RPMI8226 (cell line): ENCODE measurements around the gene MERTK.
"Not testable (repeated sequence)": the region's sequence is repeated elsewhere in the genome, so short reads cannot be mapped to it uniquely, and the experiment has no call there.

Experiments
- DNase-seq: peaks from one replicate; pipeline ENCODE4 v3.0.0-alpha.2; 2015

Gene MERTK

GRCh38 chr2:111897924-111898702, at the start of gene MERTK:
Gene MERTK (plus strand): TSS chr2:111898607. CDS start chr2:111898736, 129 bp downstream.
- DNase-seq, result peak; percentile 89

GRCh38 chr2:111850646-111851045, 47.8 kb upstream of the MERTK start:
- DNase-seq, result peak; percentile 11

- not testable (repeated sequence) for DNase-seq
Observed at GRCh38 chr2:111852544-111852943, 45.9 kb upstream of the MERTK start.

GRCh38 chr2:111860005-111860404, 38.4 kb upstream of the MERTK start:
- not testable (repeated sequence) for DNase-seq

- not testable (repeated sequence) for DNase-seq
Observed at GRCh38 chr2:111865124-111865523, 33.3 kb upstream of the MERTK start.

- not testable (repeated sequence) for DNase-seq
Observed at GRCh38 chr2:111872806-111873205, 25.6 kb upstream of the MERTK start.

GRCh38 chr2:111883661-111884591, 14.5 kb upstream of the MERTK start, which contains the start of gene ANAPC1:
Gene ANAPC1 (minus strand): TSS chr2:111884193. CDS start chr2:111880825, 3,368 bp downstream.
- peak; percentile 91 for DNase-seq

GRCh38 chr2:111884592-111884964, 13.8 kb upstream of the MERTK start:
- no peak for DNase-seq

GRCh38 chr2:111896024-111896423, 2.4 kb upstream of the MERTK start:
- no peak for DNase-seq

GRCh38 chr2:111896576-111896975, 1.8 kb upstream of the MERTK start:
- DNase-seq, result peak; percentile 27

GRCh38 chr2:111897630-111897923, 830 bp upstream of the MERTK start:
- no peak for DNase-seq

GRCh38 chr2:111898703-111899514, 502 bp downstream of the MERTK start:
- peak; percentile 39 for DNase-seq

- peak; percentile 55 for DNase-seq
Observed at GRCh38 chr2:111900859-111901258, 2.5 kb downstream of the MERTK start.

- no peak for DNase-seq
Observed at GRCh38 chr2:111903516-111903915, 5.1 kb downstream of the MERTK start.

- no peak for DNase-seq
Observed at GRCh38 chr2:111903930-111904439, 5.6 kb downstream of the MERTK start.

GRCh38 chr2:111904726-111905474, 6.5 kb downstream of the MERTK start:
- DNase-seq, result no peak

GRCh38 chr2:111905475-111905869, 7.1 kb downstream of the MERTK start:
- DNase-seq, result not testable (repeated sequence)

GRCh38 chr2:111905990-111906735, 7.8 kb downstream of the MERTK start:
- DNase-seq, result peak; percentile 68

GRCh38 chr2:111908578-111908977, 10.2 kb downstream of the MERTK start:
- DNase-seq, result no peak

- no peak for DNase-seq
Observed at GRCh38 chr2:111909079-111909478, 10.7 kb downstream of the MERTK start.

- not testable (repeated sequence) for DNase-seq
Observed at GRCh38 chr2:111909997-111910396, 11.6 kb downstream of the MERTK start.
